Muscle layer of colon (tissue), 2 donors: ENCODE measurements around the gene RXRG.
"Not testable (repeated sequence)": the region's sequence is repeated elsewhere in the genome, so short reads cannot be mapped to it uniquely, and the experiment has no call there.

Experiments used
- H3K27ac ChIP-seq: one replicate; pipeline ENCODE4 v1.7.0; 2013; ENCODE audit warnings: low read depth, mild to moderate bottlenecking, low read length, moderate library complexity
- H3K27me3 ChIP-seq, 2 donors: one replicate each; pipeline ENCODE4 v1.7.0; 2013; ENCODE audit warnings: low read length in 2 of 2, mild to moderate bottlenecking in 2 of 2; ENCODE audit not compliant: insufficient read depth in 2 of 2, control insufficient read depth in 1 of 2
- H3K36me3 ChIP-seq: one replicate; pipeline ENCODE4 v1.7.0; 2013; ENCODE audit warnings: mild to moderate bottlenecking, low read length; ENCODE audit not compliant: insufficient read depth
- H3K4me1 ChIP-seq: one replicate; pipeline ENCODE4 v1.7.0; 2013; ENCODE audit warnings: mild to moderate bottlenecking, low read length; ENCODE audit not compliant: insufficient read depth
- H3K4me3 ChIP-seq, 2 donors: one replicate each; pipeline ENCODE4 v1.7.0; 2013; ENCODE audit warnings: low read length in 2 of 2, low read depth in 1 of 2, mild to moderate bottlenecking in 1 of 2, moderate library complexity in 1 of 2
- H3K9ac ChIP-seq: one replicate; pipeline ENCODE4 v1.7.0; 2013; ENCODE audit warnings: low read length
- H3K9me3 ChIP-seq: one replicate; pipeline ENCODE4 v1.7.0; 2013; ENCODE audit warnings: mild to moderate bottlenecking, low read length
- donor health status: abdominal sarcoma.
- donor health status: Adenocarcinoma of cecum.

Gene RXRG

DNA sequence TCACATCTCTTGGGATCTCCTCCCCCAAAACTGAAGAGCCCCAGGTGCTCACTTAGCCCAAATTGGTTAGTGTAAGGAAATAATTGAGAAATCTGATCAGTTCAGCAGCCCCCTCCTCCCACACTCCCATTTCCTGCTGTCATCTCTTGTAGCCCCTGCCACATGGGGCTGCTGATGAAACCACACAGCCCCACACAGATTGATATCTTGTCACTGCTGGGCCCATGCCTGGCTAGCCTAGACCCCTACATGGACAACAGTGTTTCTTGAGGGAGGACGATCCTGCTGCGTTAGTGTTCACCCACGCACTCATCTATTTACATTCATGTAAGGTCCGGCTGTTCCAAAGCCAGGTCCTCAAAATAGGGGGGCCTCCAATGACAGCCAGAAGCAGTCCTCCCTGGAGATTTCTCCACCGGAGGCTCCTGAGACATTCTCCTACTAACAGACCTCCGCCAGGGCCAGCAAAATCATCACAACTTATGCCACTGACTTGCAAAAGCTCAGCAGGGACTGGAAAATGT is 23.9 kb upstream of the RXRG start:
- Histone ChIP-seq H3K27me3 (no peaks in the 10 kb centered on the region), H3K9me3 (no peaks in the 10 kb centered on the region), H3K27ac (no peak overlapping the region), H3K4me3 (no peak overlapping the region), H3K4me1 (no peaks in the 10 kb centered on the region), H3K36me3 (no peaks in the 10 kb centered on the region), H3K9ac (no peak overlapping the region)

- no peak overlapping the region for H3K27ac ChIP-seq
- no peaks in the 10 kb centered on the region for H3K27me3 ChIP-seq
- no peaks in the 10 kb centered on the region for H3K36me3 ChIP-seq
- no peak overlapping the region for H3K4me3 ChIP-seq
- no peaks in the 10 kb centered on the region for H3K4me1 ChIP-seq
- no peak overlapping the region for H3K9ac ChIP-seq
- H3K9me3 ChIP-seq, result no peaks in the 10 kb centered on the region
Observed at GRCh38 chr1:165468253-165468652, 23.3 kb upstream of the RXRG start.

GRCh38 chr1:165467706-165468105 is 22.8 kb upstream of the RXRG start:
- no peak overlapping the region for H3K9ac ChIP-seq
- H3K27ac ChIP-seq, result no peak overlapping the region
- no peaks in the 10 kb centered on the region for H3K9me3 ChIP-seq
- H3K4me1 ChIP-seq, result no peaks in the 10 kb centered on the region
- H3K36me3 ChIP-seq, result no peaks in the 10 kb centered on the region
- H3K27me3 ChIP-seq, result no peaks in the 10 kb centered on the region
- no peak overlapping the region for H3K4me3 ChIP-seq

DNA sequence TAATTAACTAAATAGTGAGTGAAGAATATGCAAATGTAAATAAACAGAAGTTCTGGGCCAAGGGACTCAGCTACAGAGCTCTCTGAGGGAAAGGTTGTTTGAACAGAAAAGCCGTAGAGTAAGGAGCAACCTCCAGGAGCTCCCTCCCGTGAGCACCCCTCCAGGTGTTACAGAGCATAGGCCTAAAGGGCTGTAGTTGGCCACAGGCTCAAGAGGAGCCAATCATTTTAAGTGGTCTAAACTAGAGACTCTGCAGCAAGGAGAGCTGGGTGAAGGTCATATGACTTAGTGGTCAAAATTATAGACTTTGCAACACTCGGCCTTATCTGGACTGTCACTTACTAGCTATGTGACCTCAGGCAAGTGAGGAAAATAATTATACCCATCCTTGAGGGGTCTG is 19.1 kb upstream of the RXRG start:
- H3K4me1 ChIP-seq, result no peaks in the 10 kb centered on the region
- H3K27me3 ChIP-seq, result no peaks in the 10 kb centered on the region
- H3K27ac ChIP-seq, result no peak overlapping the region
- H3K36me3 ChIP-seq, result no peaks in the 10 kb centered on the region
- no peaks in the 10 kb centered on the region for H3K9me3 ChIP-seq
- H3K9ac ChIP-seq, result no peak overlapping the region
- H3K4me3 ChIP-seq, result no peak overlapping the region

DNA sequence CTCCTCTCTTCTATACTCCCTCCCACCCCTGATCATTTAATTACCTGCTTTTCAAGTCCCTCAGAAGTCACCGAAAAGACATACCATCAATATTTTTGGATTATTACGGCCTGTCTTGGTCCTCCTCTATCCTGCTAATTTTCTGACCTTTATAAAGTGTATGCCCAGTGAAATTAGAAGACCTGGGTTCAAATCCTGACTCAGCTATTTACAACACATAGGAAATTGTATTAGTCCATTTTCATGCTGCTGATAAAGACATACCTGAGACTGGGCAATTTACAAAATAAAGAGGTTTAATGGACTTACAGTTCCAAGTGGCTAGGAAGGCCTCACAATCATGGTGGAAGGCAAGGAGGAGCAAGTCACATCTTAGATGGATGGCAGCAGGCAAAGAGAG is 14.8 kb upstream of the RXRG start:
- H3K27ac ChIP-seq, H3K9me3 ChIP-seq, H3K9ac ChIP-seq, H3K4me3 ChIP-seq, H3K36me3 ChIP-seq, H3K4me1 ChIP-seq, H3K27me3 ChIP-seq: not testable (repeated sequence)

GRCh38 chr1:165456861-165457260 is 11.9 kb upstream of the RXRG start:
- Histone ChIP-seq H3K27ac (no peak overlapping the region), H3K27me3 (no peaks in the 10 kb centered on the region), H3K4me3 (no peak overlapping the region), H3K36me3 (no peaks in the 10 kb centered on the region), H3K9me3 (no peaks in the 10 kb centered on the region), H3K4me1 (no peaks in the 10 kb centered on the region), H3K9ac (no peak overlapping the region)

- Histone ChIP-seq H3K9ac (no peak overlapping the region), H3K27ac (no peak overlapping the region), H3K27me3 (no peaks in the 10 kb centered on the region), H3K9me3 (no peaks in the 10 kb centered on the region), H3K4me3 (no peak overlapping the region), H3K4me1 (no peaks in the 10 kb centered on the region), H3K36me3 (no peaks in the 10 kb centered on the region)
Observed at GRCh38 chr1:165456114-165456513, 11.2 kb upstream of the RXRG start.

GRCh38 chr1:165455111-165455510 is 10.2 kb upstream of the RXRG start:
- no peak overlapping the region for H3K9ac ChIP-seq
- H3K9me3 ChIP-seq, result no peaks in the 10 kb centered on the region
- no peaks in the 10 kb centered on the region for H3K27me3 ChIP-seq
- no peak overlapping the region for H3K27ac ChIP-seq
- H3K36me3 ChIP-seq, result no peaks in the 10 kb centered on the region
- H3K4me1 ChIP-seq, result no peaks in the 10 kb centered on the region
- no peak overlapping the region for H3K4me3 ChIP-seq

DNA sequence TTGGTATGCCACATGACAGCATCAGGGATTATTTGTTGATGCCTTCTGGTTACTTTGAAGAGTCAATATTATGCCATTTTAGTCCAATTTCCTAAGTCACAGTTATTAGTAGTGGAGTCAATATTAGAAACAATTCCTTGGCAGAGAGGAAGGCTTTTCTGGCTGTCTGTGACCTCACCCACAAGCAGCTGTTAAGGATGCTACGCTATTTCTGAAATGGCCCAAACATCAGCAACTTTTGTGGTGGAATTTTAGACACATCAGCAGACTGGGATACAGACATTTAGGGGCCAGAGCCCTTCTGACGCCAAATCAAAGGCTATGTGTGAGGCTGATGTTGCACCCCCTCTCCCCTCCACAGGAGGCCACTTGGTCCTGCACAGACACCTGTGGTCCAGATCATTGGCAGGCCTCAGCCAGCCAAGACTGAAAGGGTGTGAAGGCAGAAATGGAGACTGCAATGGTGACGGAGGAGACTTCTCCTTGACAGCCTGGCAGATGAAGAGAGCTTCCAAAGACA is 9.2 kb upstream of the RXRG start:
- Histone ChIP-seq H3K27me3 (no peaks in the 10 kb centered on the region), H3K27ac (no peak overlapping the region), H3K36me3 (no peaks in the 10 kb centered on the region), H3K4me3 (no peak overlapping the region), H3K9me3 (no peaks in the 10 kb centered on the region), H3K9ac (no peak overlapping the region), H3K4me1 (no peaks in the 10 kb centered on the region)

GRCh38 chr1:165452336-165453130 is 7.6 kb upstream of the RXRG start:
- no peaks in the 10 kb centered on the region for H3K36me3 ChIP-seq
- H3K27ac ChIP-seq, result no peak overlapping the region
- no peaks in the 10 kb centered on the region for H3K4me1 ChIP-seq
- no peak overlapping the region for H3K9ac ChIP-seq
- H3K9me3 ChIP-seq, result no peaks in the 10 kb centered on the region
- no peak overlapping the region for H3K4me3 ChIP-seq
- no peaks in the 10 kb centered on the region for H3K27me3 ChIP-seq

- Histone ChIP-seq H3K36me3 (no peaks in the 10 kb centered on the region), H3K4me1 (no peaks in the 10 kb centered on the region), H3K9ac (no peak overlapping the region), H3K4me3 (no peak overlapping the region), H3K27ac (no peak overlapping the region), H3K27me3 (no peaks in the 10 kb centered on the region), H3K9me3 (no peaks in the 10 kb centered on the region)
Observed at GRCh38 chr1:165451691-165452090, 6.8 kb upstream of the RXRG start.

- H3K9me3 ChIP-seq, result no peaks in the 10 kb centered on the region
- peaks cover 5% of the 10 kb centered on the region for H3K4me1 ChIP-seq
- H3K27me3 ChIP-seq, result peaks cover 0 to 20% of the 10 kb centered on the region in 2 donors
- H3K27ac ChIP-seq, result no peak overlapping the region
- H3K36me3 ChIP-seq, result no peaks in the 10 kb centered on the region
- H3K4me3 ChIP-seq, result no peak overlapping the region
- H3K9ac ChIP-seq, result no peak overlapping the region
Observed at GRCh38 chr1:165449131-165449530, 4.2 kb upstream of the RXRG start.
